ENCODE results near the gene OR9Q2. TPM values are rescaled to one million over a fixed set of nuclear protein-coding genes. Genes with fewer than 3 reads are reported as not detected.
"Not testable (repeated sequence)": the region's sequence is repeated elsewhere in the genome, so short reads cannot be mapped to it uniquely, and the experiment has no call there.

The OR9Q2 gene
- total RNA-seq (2014; rRNA removed; shearing (Covaris generic)) = not detected in 2 replicates
- not detected in 2 replicates for polyA plus RNA-seq (2015; cell fraction: cytosol; rRNA removed)
- polyA plus RNA-seq (2015; cell fraction: nucleus; rRNA removed) = not detected in 2 replicates

DNA sequence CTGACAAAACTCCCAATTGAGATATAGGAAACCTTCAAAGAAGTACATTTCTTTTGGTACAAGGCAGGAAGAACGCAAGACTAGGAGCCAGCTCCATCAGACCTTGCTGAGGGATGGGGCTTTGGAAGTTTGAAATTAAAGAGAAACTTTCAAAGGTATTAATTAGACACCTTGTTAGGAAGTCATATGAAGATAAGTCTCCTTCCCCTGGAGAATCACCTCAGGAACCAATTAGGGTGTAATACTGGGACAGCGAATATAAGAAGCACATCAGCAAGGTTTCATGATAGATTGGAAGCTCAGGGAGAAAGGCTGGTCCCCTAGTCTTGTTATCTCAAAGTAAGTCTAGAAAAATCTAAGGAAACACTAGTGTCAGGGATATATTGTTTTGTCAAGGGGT is at the start of gene OR9Q2:
Gene OR9Q2 (plus strand): TSS at position 301 of the 400 bp plus-strand sequence. CDS start 1,421 bp downstream, outside the sequence.
- no peak for DNase-seq (ENCODE audit: low read depth, low spot score)
- in situ Hi-C loops (cut with HindIII; ENCODE audit: low pct_unique_long_range_greater_than_20kb, low sequenced_read_pairs) = no loop called here

DNA sequence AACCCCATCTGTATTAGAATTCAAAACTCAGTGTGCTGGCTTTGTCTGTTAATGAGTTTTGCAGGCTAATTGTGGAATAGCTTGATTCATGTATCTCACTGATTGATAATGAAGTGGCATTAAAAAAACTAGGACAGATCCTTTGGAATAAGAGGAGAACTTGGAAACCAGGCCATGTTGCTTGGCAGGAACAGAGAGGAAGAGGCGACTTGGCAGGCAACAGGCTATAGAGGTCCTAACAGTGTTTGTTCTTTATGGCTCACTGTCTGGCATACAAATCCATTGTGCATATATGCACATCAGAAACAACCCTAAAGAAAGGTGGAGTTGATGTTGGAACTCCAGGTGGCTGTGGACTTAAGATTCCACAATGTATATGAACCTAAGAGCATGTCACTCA is 46.1 kb upstream of the OR9Q2 start:
- no peak for DNase-seq (ENCODE audit: low read depth, low spot score)
- in situ Hi-C loops (cut with HindIII; ENCODE audit: low pct_unique_long_range_greater_than_20kb, low sequenced_read_pairs) = no loop called here

DNA sequence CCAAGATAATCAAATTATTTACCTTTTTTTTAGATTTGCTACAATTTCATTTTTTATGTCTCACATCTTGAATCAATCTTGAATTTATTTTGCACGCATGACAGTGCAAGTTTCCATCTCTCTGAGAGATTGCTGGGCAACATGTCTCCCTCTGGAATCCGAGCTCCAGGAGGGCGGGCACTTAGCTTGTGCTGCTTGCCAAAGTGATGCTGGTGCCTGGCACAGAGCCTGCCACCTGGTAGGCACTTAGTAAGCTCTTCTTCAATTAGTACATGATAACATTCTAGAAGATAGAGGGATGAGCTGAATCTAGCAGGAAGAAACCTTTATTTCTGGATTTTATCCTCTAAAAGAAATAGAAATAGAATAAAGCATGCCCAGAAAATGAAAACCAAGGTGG is 36.1 kb upstream of the OR9Q2 start:
- no peak for DNase-seq (ENCODE audit: low read depth, low spot score)
- in situ Hi-C loops (cut with HindIII; ENCODE audit: low pct_unique_long_range_greater_than_20kb, low sequenced_read_pairs) = no loop called here

GRCh38 chr11:58164389-58164788 is 24.5 kb upstream of the OR9Q2 start:
- DNase-seq (ENCODE audit: low read depth, low spot score) = no peak
- in situ Hi-C loops (cut with HindIII; ENCODE audit: low pct_unique_long_range_greater_than_20kb, low sequenced_read_pairs) = no loop called here

DNA sequence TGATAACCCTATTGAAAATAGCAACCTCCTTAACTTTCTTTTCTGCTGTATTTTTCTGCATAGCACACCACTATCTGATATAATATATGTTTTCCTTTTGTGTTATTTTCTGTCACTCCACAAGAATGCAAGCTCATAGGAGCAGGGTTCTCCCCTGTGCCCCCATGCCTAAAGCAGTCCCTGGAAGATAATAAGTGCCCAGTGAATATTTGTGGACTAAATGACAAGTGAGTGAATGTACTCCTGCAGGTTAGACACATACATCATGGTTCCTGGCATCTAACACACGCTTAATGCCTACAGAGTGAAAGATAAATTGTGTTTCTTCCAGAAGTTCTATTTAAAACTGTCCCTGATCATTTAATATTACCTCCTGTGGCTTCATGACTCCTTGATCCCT is 23.9 kb upstream of the OR9Q2 start:
- in situ Hi-C loops (cut with HindIII; ENCODE audit: low pct_unique_long_range_greater_than_20kb, low sequenced_read_pairs) = no loop called here
- no peak for DNase-seq (ENCODE audit: low read depth, low spot score)

GRCh38 chr11:58165504-58166106 is 23.3 kb upstream of the OR9Q2 start:
- in situ Hi-C loops (cut with HindIII; ENCODE audit: low pct_unique_long_range_greater_than_20kb, low sequenced_read_pairs) = no loop called here
- DNase-seq (ENCODE audit: low read depth, low spot score) = peak; percentile 40

GRCh38 chr11:58177409-58178054 is 11.3 kb upstream of the OR9Q2 start:
- DNase-seq (ENCODE audit: low read depth, low spot score) = no peak

GRCh38 chr11:58178444-58178843 is 10.4 kb upstream of the OR9Q2 start:
- in situ Hi-C loops (cut with HindIII; ENCODE audit: low pct_unique_long_range_greater_than_20kb, low sequenced_read_pairs) = no loop called here
- DNase-seq (ENCODE audit: low read depth, low spot score) = no peak

More at GRCh38 chr11:58177409-58178054, 11.3 kb upstream of the OR9Q2 start:
- in situ Hi-C loops (cut with HindIII; ENCODE audit: low pct_unique_long_range_greater_than_20kb, low sequenced_read_pairs) = no loop called here

DNA sequence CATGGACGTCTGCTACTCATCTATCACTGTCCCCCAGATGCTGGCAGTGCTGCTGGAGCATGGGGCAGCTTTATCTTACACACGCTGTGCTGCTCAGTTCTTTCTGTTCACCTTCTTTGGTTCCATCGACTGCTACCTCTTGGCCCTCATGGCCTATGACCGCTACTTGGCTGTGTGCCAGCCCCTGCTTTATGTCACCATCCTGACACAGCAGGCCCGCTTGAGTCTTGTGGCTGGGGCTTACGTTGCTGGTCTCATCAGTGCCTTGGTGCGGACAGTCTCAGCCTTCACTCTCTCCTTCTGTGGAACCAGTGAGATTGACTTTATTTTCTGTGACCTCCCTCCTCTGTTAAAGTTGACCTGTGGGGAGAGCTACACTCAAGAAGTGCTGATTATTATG is 9.2 kb upstream of the OR9Q2 start:
- in situ Hi-C loops (cut with HindIII; ENCODE audit: low pct_unique_long_range_greater_than_20kb, low sequenced_read_pairs) = no loop called here
- no peak for DNase-seq (ENCODE audit: low read depth, low spot score)

GRCh38 chr11:58186938-58187337 is 1.9 kb upstream of the OR9Q2 start:
- DNase-seq (ENCODE audit: low read depth, low spot score) = no peak
- in situ Hi-C loops (cut with HindIII; ENCODE audit: low pct_unique_long_range_greater_than_20kb, low sequenced_read_pairs) = no loop called here

DNA sequence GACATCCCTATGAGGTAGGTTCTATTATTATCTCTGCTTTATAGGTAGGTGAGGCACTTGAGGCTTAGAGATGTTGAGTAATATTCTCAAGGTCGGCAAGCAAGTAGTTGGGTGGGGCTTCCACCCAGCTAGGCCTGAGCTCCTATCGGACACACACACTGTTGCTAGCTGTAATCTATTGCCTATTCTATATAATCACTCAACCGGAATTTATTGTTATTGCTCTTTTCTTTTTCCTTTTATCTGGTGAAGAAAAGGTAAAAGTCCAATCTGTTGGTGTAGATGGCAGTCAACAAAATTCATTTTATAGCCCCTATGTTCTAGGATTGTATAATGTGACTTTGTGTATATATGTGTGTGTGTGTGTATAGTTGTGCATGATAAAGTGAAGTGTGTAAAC is 3.4 kb downstream of the OR9Q2 start:
- no peak for DNase-seq (ENCODE audit: low read depth, low spot score)
- in situ Hi-C loops (cut with HindIII; ENCODE audit: low pct_unique_long_range_greater_than_20kb, low sequenced_read_pairs) = no loop called here

- in situ Hi-C loops (cut with HindIII; ENCODE audit: low pct_unique_long_range_greater_than_20kb, low sequenced_read_pairs) = no loop called here
- DNase-seq (ENCODE audit: low read depth, low spot score) = no peak
These were observed 4.5 kb downstream of the OR9Q2 start for GRCh38 chr11:58193391-58193790.

DNA sequence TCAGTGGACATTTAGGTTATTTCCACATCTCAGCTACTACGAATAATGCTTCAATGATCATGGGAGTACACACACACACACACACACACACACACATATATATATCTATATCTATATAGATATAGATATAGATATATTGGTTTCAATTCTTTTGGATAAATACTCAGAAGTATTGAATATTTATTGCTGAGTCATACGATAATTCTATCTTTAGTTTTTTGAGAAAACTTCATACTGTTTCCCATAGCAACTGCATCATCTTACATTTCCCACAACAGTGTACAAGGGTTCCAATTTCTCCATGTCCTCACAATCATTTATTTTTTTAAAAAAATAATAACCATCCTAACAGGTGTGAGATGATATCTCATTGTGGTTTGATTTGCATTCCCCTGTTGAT is 7.1 kb downstream of the OR9Q2 start:
- in situ Hi-C loops (cut with HindIII; ENCODE audit: low pct_unique_long_range_greater_than_20kb, low sequenced_read_pairs) = no loop called here
- no peak for DNase-seq (ENCODE audit: low read depth, low spot score)

GRCh38 chr11:58199271-58199670 is 10.4 kb downstream of the OR9Q2 start:
- in situ Hi-C loops (cut with HindIII; ENCODE audit: low pct_unique_long_range_greater_than_20kb, low sequenced_read_pairs) = no loop called here
- DNase-seq (ENCODE audit: low read depth, low spot score) = no peak

- in situ Hi-C loops (cut with HindIII; ENCODE audit: low pct_unique_long_range_greater_than_20kb, low sequenced_read_pairs) = no loop called here
- DNase-seq (ENCODE audit: low read depth, low spot score) = no peak
These were observed 15.2 kb downstream of the OR9Q2 start, which contains the start of gene OR1S2 for GRCh38 chr11:58204042-58204441. Gene OR1S2 (minus strand): TSS chr11:58204142. CDS start chr11:58204142, 0 bp downstream.

GRCh38 chr11:58212420-58212819 is 23.6 kb downstream of the OR9Q2 start, which contains the start of gene OR1S1:
Gene OR1S1 (plus strand): TSS chr11:58212720.
- DNase-seq (ENCODE audit: low read depth, low spot score); in situ Hi-C loops (cut with HindIII; ENCODE audit: low pct_unique_long_range_greater_than_20kb, low sequenced_read_pairs): not testable (repeated sequence)

DNA sequence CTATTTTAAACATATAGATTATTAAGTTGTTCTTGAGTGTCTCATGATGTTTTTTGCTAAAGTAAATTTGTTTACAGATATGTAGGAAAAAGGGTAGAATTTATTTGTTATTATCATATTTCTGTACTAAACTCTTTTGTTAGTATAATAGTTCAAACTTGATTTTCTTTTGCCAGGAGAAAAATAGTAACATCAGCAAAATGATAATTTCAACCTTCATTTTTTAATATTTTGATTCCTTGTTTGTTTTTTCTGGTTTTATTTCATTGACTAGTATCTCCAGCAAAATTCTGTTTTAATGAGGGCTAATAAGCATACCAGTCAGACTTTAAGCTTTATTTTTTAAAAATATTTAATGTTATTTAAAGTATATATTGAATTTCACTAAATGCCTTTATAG is 27.6 kb downstream of the OR9Q2 start:
- DNase-seq (ENCODE audit: low read depth, low spot score) = no peak
- in situ Hi-C loops (cut with HindIII; ENCODE audit: low pct_unique_long_range_greater_than_20kb, low sequenced_read_pairs) = no loop called here

DNA sequence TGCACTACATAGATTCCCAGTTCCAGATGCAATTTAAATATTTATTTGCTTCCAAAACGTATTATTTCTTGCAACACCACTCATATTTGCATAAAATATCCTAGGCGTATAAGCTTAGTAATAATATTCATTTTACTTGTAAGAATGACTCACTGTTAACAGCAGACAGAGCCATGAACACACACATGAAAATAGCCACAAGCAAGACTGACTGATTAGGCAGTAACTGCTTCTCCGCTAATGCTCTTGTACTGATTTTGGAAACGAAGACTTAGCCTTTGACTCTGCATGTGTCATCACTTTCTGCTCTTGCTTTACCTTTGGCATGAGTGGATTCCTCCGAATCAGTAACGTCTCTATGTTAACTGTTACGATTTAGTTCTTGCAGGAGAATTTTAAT is 33.9 kb downstream of the OR9Q2 start:
- in situ Hi-C loops (cut with HindIII; ENCODE audit: low pct_unique_long_range_greater_than_20kb, low sequenced_read_pairs) = no loop called here
- no peak for DNase-seq (ENCODE audit: low read depth, low spot score)

- DNase-seq (ENCODE audit: low read depth, low spot score) = no peak
- in situ Hi-C loops (cut with HindIII; ENCODE audit: low pct_unique_long_range_greater_than_20kb, low sequenced_read_pairs) = no loop called here
These were observed 39.2 kb downstream of the OR9Q2 start for GRCh38 chr11:58227956-58228615.

All from SK-MEL-5 (cell line).